H1 (cell line): Measurements from ENCODE around the gene YWHAQ. TPM values are rescaled to one million over a fixed set of nuclear protein-coding genes. Genes with fewer than 3 reads are reported as not detected.

Source experiments
- CTCF ChIA-PET: fragments of 300-600 bp; sonication (Branson Sonifier 250); formaldehyde crosslinking; loops from one replicate; lab custom pipeline; 2021; ENCODE audit not compliant: partially characterized antibody; lab: Charles Lee
- POLR2A ChIA-PET: fragments of 300-600 bp; sonication (Branson Sonifier 250); formaldehyde crosslinking; loops from one replicate; lab custom pipeline; 2021; ENCODE audit warnings: inconsistent platforms; ENCODE audit not compliant: partially characterized antibody; lab: Charles Lee
- DNase-seq, 2 experiments: peaks; one replicate each; pipeline versions ENCODE4 v3.0.0 to v3.0.0-alpha.2; 2010 to 2022; ENCODE audit warnings: low spot score in 2 of 2, low read depth in 1 of 2, mixed read lengths in 1 of 2
- FAIRE-seq: peaks from 2 replicates; lab custom pipeline; 2011; peaks lifted over from hg19 to GRCh38; lab: Jason Lieb, UNC
- H2AFZ ChIP-seq: 2 replicates; pipeline ENCODE4 v1.8.1; 2012; ENCODE audit warnings: low read length, inconsistent platforms
- H2AK5ac ChIP-seq: 2 replicates; pipeline ENCODE4 v1.6.1; 2013; ENCODE audit warnings: low read depth, low read length
- H2BK120ac ChIP-seq: replicated peaks from 2 replicates; pipeline ENCODE3; 2013; ENCODE audit warnings: low read depth, low read length, inconsistent platforms
- H2BK12ac ChIP-seq: 2 replicates; pipeline ENCODE4 v1.6.1; 2013; ENCODE audit warnings: low read depth, low read length
- H2BK15ac ChIP-seq: 2 replicates; pipeline ENCODE4 v1.6.1; 2013; ENCODE audit warnings: low read length
- H2BK20ac ChIP-seq: 2 replicates; pipeline ENCODE4 v1.6.1; 2013; ENCODE audit warnings: low read length
- H2BK5ac ChIP-seq: 2 replicates; pipeline ENCODE4 v1.6.1; 2013; ENCODE audit warnings: low read depth, low read length
- H3K14ac ChIP-seq: 2 replicates; pipeline ENCODE4 v1.6.1; 2013; ENCODE audit warnings: inconsistent platforms; ENCODE audit not compliant: insufficient read length
- H3K18ac ChIP-seq: 2 replicates; pipeline ENCODE4 v1.6.1; 2013; ENCODE audit warnings: low read length; ENCODE audit errors: extremely low read depth
- H3K23ac ChIP-seq: 2 replicates; pipeline ENCODE4 v1.6.1; 2013; ENCODE audit warnings: inconsistent platforms; ENCODE audit not compliant: insufficient read length
- H3K23me2 ChIP-seq: 2 replicates; pipeline ENCODE4 v1.6.1; 2013; ENCODE audit warnings: low read depth, low read length
- H3K27ac ChIP-seq: 2 replicates; pipeline ENCODE4 v1.6.1; 2011; ENCODE audit warnings: low read depth, low read length, inconsistent platforms
- H3K27me3 ChIP-seq, 4 experiments: replicated peaks in 1 of 4; 1 replicate in 1 of 4; 2 replicates in 3 of 4; pipeline versions ENCODE4 v1.6.1 to v1.8.1; 2011 to 2013; ENCODE audit warnings: low read length in 3 of 4, mild to moderate bottlenecking in 3 of 4, inconsistent platforms in 2 of 4, mixed read lengths in 2 of 4, moderate library complexity in 1 of 4; ENCODE audit not compliant: control insufficient read depth in 3 of 4, insufficient read depth in 3 of 4; ENCODE audit errors: extremely low read depth in 1 of 4
- H3K36me3 ChIP-seq, 4 experiments: 2 replicates each; pipeline versions ENCODE4 v1.6.1 to v1.8.1; 2011 to 2013; ENCODE audit warnings: mild to moderate bottlenecking in 4 of 4, low read length in 3 of 4, moderate library complexity in 2 of 4, control low read depth in 1 of 4, inconsistent platforms in 1 of 4; ENCODE audit not compliant: insufficient read depth in 4 of 4, control insufficient read depth in 2 of 4
- H3K4ac ChIP-seq: replicated peaks from 2 replicates; pipeline ENCODE3; 2013; ENCODE audit warnings: low read length, low read depth, mixed read lengths, inconsistent platforms; ENCODE audit not compliant: insufficient read length
- H3K4me1 ChIP-seq, 4 experiments: replicated peaks in 1 of 4; 1 replicate in 1 of 4; 2 replicates in 3 of 4; pipeline versions ENCODE4 v1.6.1 to v1.8.1; 2011 to 2013; ENCODE audit warnings: low read length in 3 of 4, inconsistent platforms in 2 of 4, mixed read lengths in 1 of 4; ENCODE audit not compliant: insufficient read depth in 4 of 4, control insufficient read depth in 3 of 4
- H3K4me2 ChIP-seq, 2 experiments: 2 replicates each; pipeline versions ENCODE4 v1.6.1 to v1.8.1; 2011 to 2013; ENCODE audit warnings: low read depth in 2 of 2, low read length in 2 of 2, control low read depth in 1 of 2, inconsistent platforms in 1 of 2, mild to moderate bottlenecking in 1 of 2; ENCODE audit not compliant: insufficient read depth in 1 of 2
- H3K4me3 ChIP-seq, 4 experiments: fragments of 200-600, 300-600 bp in 1 of 4; sonication (generic), shearing (Covaris generic), sonication (Bioruptor Twin) in 1 of 4; 2 replicates each; pipeline versions ENCODE4 v1.5.1 to v1.8.1; 2011 to 2016; ENCODE audit warnings: low read length in 4 of 4, low read depth in 3 of 4, control low read depth in 2 of 4, inconsistent platforms in 2 of 4, mild to moderate bottlenecking in 2 of 4, mixed read lengths in 1 of 4, moderate library complexity in 1 of 4; ENCODE audit not compliant: insufficient read depth in 2 of 4; ENCODE audit errors: extremely low read depth in 1 of 4
- H3K56ac ChIP-seq: replicated peaks from 2 replicates; pipeline ENCODE3; 2013; ENCODE audit warnings: low read depth, mild to moderate bottlenecking, mixed read lengths, low read length, inconsistent platforms; ENCODE audit not compliant: insufficient read length
- H3K79me1 ChIP-seq: 2 replicates; pipeline ENCODE4 v1.6.1; 2013; ENCODE audit warnings: low read depth, low read length, control low read depth
- H3K79me2 ChIP-seq, 2 experiments: 2 replicates each; pipeline versions ENCODE4 v1.6.1 to v1.8.1; 2012 to 2013; ENCODE audit warnings: low read length in 2 of 2, mild to moderate bottlenecking in 2 of 2, inconsistent platforms in 1 of 2; ENCODE audit not compliant: insufficient read depth in 2 of 2, control insufficient read depth in 1 of 2
- H3K9ac ChIP-seq, 4 experiments: replicated peaks in 1 of 4; 1 replicate in 1 of 4; 2 replicates in 3 of 4; pipeline versions ENCODE4 v1.6.1 to v1.8.1; 2011 to 2013; ENCODE audit warnings: low read depth in 3 of 4, low read length in 3 of 4, control low read depth in 2 of 4, mild to moderate bottlenecking in 2 of 4, moderate library complexity in 2 of 4, inconsistent platforms in 1 of 4; ENCODE audit errors: extremely low read depth in 1 of 4
- H3K9me3 ChIP-seq, 2 experiments: 2 replicates each; pipeline versions ENCODE4 v1.6.1 to v1.8.1; 2012 to 2013; ENCODE audit warnings: mild to moderate bottlenecking in 2 of 2, moderate library complexity in 2 of 2, control low read depth in 1 of 2, inconsistent platforms in 1 of 2, low read depth in 1 of 2, low read length in 1 of 2, mixed read lengths in 1 of 2; ENCODE audit not compliant: insufficient read depth in 2 of 2
- H4K20me1 ChIP-seq, 2 experiments: replicated peaks in 1 of 2; 2 replicates each; pipeline versions ENCODE3 to v1.8.1; 2011 to 2013; ENCODE audit warnings: inconsistent platforms in 2 of 2, low read length in 2 of 2, mild to moderate bottlenecking in 1 of 2; ENCODE audit not compliant: insufficient read depth in 2 of 2, control insufficient read depth in 1 of 2
- H4K5ac ChIP-seq: 2 replicates; pipeline ENCODE4 v1.6.1; 2013; ENCODE audit warnings: low read length, low read depth, mixed read lengths, inconsistent platforms; ENCODE audit not compliant: insufficient read length
- H4K8ac ChIP-seq: 2 replicates; pipeline ENCODE4 v1.8.0; 2013; ENCODE audit warnings: mild to moderate bottlenecking, moderate library complexity, low read length, inconsistent platforms; ENCODE audit not compliant: insufficient read depth; ENCODE audit errors: extremely low read depth
- H4K91ac ChIP-seq: replicated peaks from 2 replicates; pipeline ENCODE3; 2013; ENCODE audit warnings: low read length, mixed read lengths, inconsistent platforms; ENCODE audit not compliant: insufficient read length
- BCL11A ChIP-seq, 2 experiments: IDR thresholded peaks; one replicate each; pipeline ENCODE4 v1.6.1; 2011; ENCODE audit warnings: low read depth in 2 of 2, low read length in 2 of 2, mild to moderate bottlenecking in 2 of 2
- CHD2 ChIP-seq: IDR thresholded peaks from 2 replicates; pipeline ENCODE4 v1.6.1; 2012; ENCODE audit warnings: low read length, improper control_type of control experiment
- E2F6 ChIP-seq: IDR thresholded peaks from 2 replicates; pipeline ENCODE4 v1.6.1; 2012; ENCODE audit warnings: inconsistent platforms
- EP300 ChIP-seq, 2 experiments: IDR thresholded peaks; 1 replicate in 1 of 2; 2 replicates in 1 of 2; pipeline ENCODE4 v1.6.1; 2011 to 2012; ENCODE audit warnings: low read depth in 2 of 2, low read length in 2 of 2, mild to moderate bottlenecking in 2 of 2, borderline replicate concordance in 1 of 2, inconsistent platforms in 1 of 2, moderate library complexity in 1 of 2
- GABPA ChIP-seq: IDR thresholded peaks from 2 replicates; pipeline ENCODE4 v1.6.1; 2011; ENCODE audit warnings: mild to moderate bottlenecking, low read length, moderate library complexity, borderline replicate concordance; ENCODE audit not compliant: insufficient read depth
- KDM1A ChIP-seq: fragments of 200-600, 300-600 bp; sonication (generic); IDR thresholded peaks from 2 replicates; pipeline ENCODE4 v1.7.1; 2016; ENCODE audit warnings: mild to moderate bottlenecking, low read length, borderline replicate concordance
- USF2 ChIP-seq: IDR thresholded peaks from 2 replicates; pipeline ENCODE4 v1.6.1; 2011; ENCODE audit warnings: low read length, improper control_type of control experiment
- WGBS, 2 experiments: shearing (Covaris generic) in 1 of 2; methylation state at CpG; one replicate each; pipeline versions ENCODE4 v1.1.6 to v1.1.7; 2013 to 2015; ENCODE audit warnings: low lambda C conversion rate in 2 of 2, mixed read lengths in 2 of 2, inconsistent platforms in 1 of 2, low coverage in 1 of 2, missing lambda C conversion rate in 1 of 2; ENCODE audit not compliant: insufficient replicate concordance in 2 of 2, insufficient coverage in 1 of 2, insufficient read length in 1 of 2; ENCODE audit errors: extremely low coverage in 1 of 2, missing lambda C conversion rate in 1 of 2; 5-methylcytosine and 5-hydroxymethylcytosine counted together
- polyA plus RNA-seq, 7 experiments: library from polyadenylated mRNA; depleted of rRNA in 3 of 7; stranded (reverse) in 5 of 7; unstranded in 2 of 7; fragments of >200 nt in 5 of 7; fragments of 200-250 nt in 2 of 7; gene quantifications; 1 replicate in 5 of 7; 2 replicates in 1 of 7; 4 replicates in 1 of 7; pipeline versions ENCODE4 v1.2.1 to v1.2.3, GENCODE V29; 2011 to 2013; ENCODE audit warnings: missing spikeins in 2 of 7, mixed read lengths in 2 of 7
- total RNA-seq: library from RNA; stranded (reverse); fragmentation: NEBNext Ultra II Directional; extraction: Animal tissue kit (Norgen Biotek cat#: 25700); gene quantifications from 2 replicates; pipeline ENCODE4 v1.2.1, GENCODE V29; 2021

The YWHAQ gene
- total and polyA plus RNA-seq, 2 of the 8 experiments (the other 6 are each of a cell fraction or from before 2014, with no cell fraction given), result 244 to 480 TPM

GRCh38 chr2:9623151-9623550, 7.6 kb downstream of the YWHAQ start:
- TF ChIP-seq GABPA, result no peak
- no peak for TF ChIP-seq EP300 (IDR thresholded peaks at IDR 0.05; ENCODE audit: borderline replicate concordance in 1 of 2, low read depth in 2 of 2, low read length in 2 of 2)
- TF ChIP-seq CHD2, result no peak
- no peak for TF ChIP-seq BCL11A (IDR thresholded peaks at IDR 0.05; ENCODE audit: low read depth in 2 of 2, low read length in 2 of 2)
- TF ChIP-seq E2F6, result no peak
- TF ChIP-seq KDM1A, result no peak
- no peak for TF ChIP-seq USF2
- Histone ChIP-seq H3K4me1 (peaks cover 0 to 3% (median 3%) of the 10 kb centered on the region in 4 experiments; a peak in 3 of 7 replicates), H2BK5ac (no peak overlapping the region), H3K36me3 (peaks cover 0 to 34% (median 11%) of the 10 kb centered on the region in 4 experiments; a peak in 6 of 8 replicates), H3K23ac (no peak overlapping the region), H2AFZ (no peak overlapping the region), H4K91ac (no peak overlapping the region), H3K23me2 (no peaks in the 10 kb centered on the region), H4K20me1 (peaks cover 19 to 28% of the 10 kb centered on the region in 2 experiments), H3K27ac (no peak overlapping the region), H3K4me2 (no peak overlapping the region), H3K14ac (no peak overlapping the region), H3K56ac (no peak overlapping the region), H2BK20ac (no peak overlapping the region), H2BK15ac (no peak overlapping the region), H3K4me3 (no peak overlapping the region), H2BK12ac (no peak overlapping the region), H3K18ac (no peak overlapping the region), H4K5ac (no peak overlapping the region), H3K79me2 (peaks cover 52 to 100% of the 10 kb centered on the region in 2 experiments), H4K8ac (no peak overlapping the region; the same call in 1 of the 2 replicates), H3K4ac (no peak overlapping the region), H3K27me3 (no peaks in the 10 kb centered on the region), H2AK5ac (no peak overlapping the region), H3K9me3 (no peaks in the 10 kb centered on the region), H2BK120ac (no peak overlapping the region), H3K9ac (no peak overlapping the region), H3K79me1 (no peaks in the 10 kb centered on the region; the same call in 1 of the 2 replicates)
- 91% methylated on average over 9 of the region's 9 CpGs; no CpG with 5 or more reads in 1 of the 2 experiments for WGBS, 2 experiments
- DNase-seq (no peak), FAIRE-seq (no peak)
- POLR2A ChIA-PET, result interaction anchor here (1.0 to 1.5 kb wide), 5 partner anchors 8 to 67 kb away, joined by 4 to 11 read pairs (median 5); partner anchors contain the start of gene ADAM17
- CTCF ChIA-PET, result no interaction called here
